ENCODE measurements around the gene BRINP2.

The BRINP2 gene

DNA sequence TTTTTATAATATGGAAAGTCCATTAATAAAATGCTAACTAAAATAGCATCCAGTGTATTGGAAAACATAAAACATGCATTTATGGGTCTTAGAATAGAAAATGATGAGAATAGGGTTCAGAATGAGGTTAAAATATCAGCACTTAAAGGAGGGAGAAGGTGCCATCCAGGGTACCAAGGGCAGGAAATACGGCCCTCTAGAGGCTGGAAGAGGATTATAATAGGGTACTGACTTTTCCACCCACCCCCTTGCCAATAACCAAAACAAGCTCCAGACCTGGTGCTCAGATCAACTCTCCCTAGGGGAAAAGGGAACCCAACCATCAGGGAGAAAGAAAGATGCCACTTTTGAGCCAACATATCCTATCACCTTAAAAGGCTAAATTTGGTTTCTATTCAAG lies 32.9 kb upstream of the BRINP2 start:
- H3K27me3 ChIP-seq (ENCODE audit: control insufficient read depth, insufficient read depth, low read length) = no peaks in the 10 kb centered on the region
- H3K4me3 ChIP-seq (ENCODE audit: low read depth, low read length) = no peak overlapping the region
- H3K9me3 ChIP-seq (ENCODE audit: control insufficient read depth, insufficient read depth, low read length) = no peaks in the 10 kb centered on the region
- H3K36me3 ChIP-seq (ENCODE audit: control insufficient read depth, insufficient read depth, low read length) = no peaks in the 10 kb centered on the region
- no peak overlapping the region for H3K9ac ChIP-seq (ENCODE audit: low read depth, low read length)
- no peak overlapping the region for H3K27ac ChIP-seq (ENCODE audit: low read depth, low read length)
- H3K4me1 ChIP-seq (ENCODE audit: control insufficient read depth, insufficient read depth, low read length) = peaks cover under 1% of the 10 kb centered on the region; the same call in 1 of the 2 replicates

DNA sequence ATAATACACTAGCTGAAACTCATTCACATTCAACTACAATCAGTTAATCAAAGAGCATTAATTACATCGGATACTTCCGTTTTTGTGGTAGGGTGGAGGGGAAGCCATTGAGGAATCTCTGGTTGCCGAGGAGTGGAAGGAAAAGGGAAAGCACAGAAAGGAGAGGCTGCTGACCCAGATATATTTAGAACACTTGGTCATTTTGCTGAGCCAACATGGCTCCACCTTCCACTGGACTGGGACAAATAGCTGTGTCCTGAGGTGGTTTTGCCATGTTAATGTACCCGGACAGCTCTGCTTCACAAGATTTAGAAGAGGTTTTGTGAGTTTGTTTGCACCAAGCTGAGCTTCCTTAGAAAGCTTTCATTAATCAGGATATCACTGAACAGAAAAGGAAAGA lies 32.4 kb upstream of the BRINP2 start:
- Histone ChIP-seq H3K27me3 (ENCODE audit: control insufficient read depth, insufficient read depth, low read length) (no peaks in the 10 kb centered on the region), H3K27ac (ENCODE audit: low read depth, low read length) (no peak overlapping the region), H3K4me1 (ENCODE audit: control insufficient read depth, insufficient read depth, low read length) (peaks cover 6% of the 10 kb centered on the region; the same call in 1 of the 2 replicates), H3K9ac (ENCODE audit: low read depth, low read length) (no peak overlapping the region), H3K36me3 (ENCODE audit: control insufficient read depth, insufficient read depth, low read length) (no peaks in the 10 kb centered on the region), H3K4me3 (ENCODE audit: low read depth, low read length) (no peak overlapping the region), H3K9me3 (ENCODE audit: control insufficient read depth, insufficient read depth, low read length) (no peaks in the 10 kb centered on the region)

DNA sequence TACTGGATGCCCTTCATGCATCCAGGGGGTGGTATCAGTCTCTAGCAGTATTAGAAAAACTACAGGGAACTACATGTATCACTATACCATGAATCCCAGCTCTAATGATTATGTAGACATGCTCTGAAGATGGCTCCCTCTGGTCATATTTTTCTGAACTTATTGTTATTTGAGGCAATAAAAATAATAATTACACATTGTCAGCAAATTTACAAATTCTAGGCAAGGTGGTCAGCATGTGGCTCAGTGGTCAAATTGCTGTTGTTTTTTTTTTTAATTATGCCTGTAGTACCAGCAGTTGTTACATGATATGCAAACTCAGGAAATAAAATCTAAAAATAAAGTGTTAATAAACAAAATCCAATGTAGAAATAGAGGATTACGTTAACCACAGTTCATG lies 28.7 kb upstream of the BRINP2 start:
- Histone ChIP-seq H3K36me3 (ENCODE audit: control insufficient read depth, insufficient read depth, low read length) (no peaks in the 10 kb centered on the region), H3K27me3 (ENCODE audit: control insufficient read depth, insufficient read depth, low read length) (no peaks in the 10 kb centered on the region), H3K9me3 (ENCODE audit: control insufficient read depth, insufficient read depth, low read length) (no peaks in the 10 kb centered on the region), H3K9ac (ENCODE audit: low read depth, low read length) (no peak overlapping the region), H3K4me1 (ENCODE audit: control insufficient read depth, insufficient read depth, low read length) (peaks cover 6% of the 10 kb centered on the region; the same call in 1 of the 2 replicates), H3K4me3 (ENCODE audit: low read depth, low read length) (no peak overlapping the region), H3K27ac (ENCODE audit: low read depth, low read length) (no peak overlapping the region)

DNA sequence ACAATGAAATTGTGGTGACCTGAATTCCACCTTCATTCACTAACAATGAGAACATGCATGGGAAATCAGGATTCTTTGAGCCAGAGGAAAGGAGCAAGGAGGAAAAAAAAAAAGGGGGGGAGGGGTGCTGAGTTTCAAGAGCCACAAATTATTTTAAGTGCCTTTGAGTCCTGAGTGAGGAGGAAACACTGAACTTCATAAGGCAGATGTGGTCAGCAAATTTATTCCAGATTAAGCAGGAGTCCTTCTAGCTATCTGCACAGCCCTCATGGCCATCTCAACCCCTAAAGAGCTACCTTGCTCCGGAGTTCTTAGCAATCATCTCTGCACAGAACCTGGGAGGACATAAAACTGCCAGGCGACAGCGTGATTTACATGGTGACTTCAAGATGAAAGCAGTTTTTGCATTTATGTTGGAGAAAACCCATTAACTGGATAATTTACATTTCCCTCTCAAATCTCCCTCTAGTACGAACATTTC lies 27.9 kb upstream of the BRINP2 start:
- Histone ChIP-seq H3K9ac (ENCODE audit: low read depth, low read length) (no peak overlapping the region), H3K9me3 (ENCODE audit: control insufficient read depth, insufficient read depth, low read length) (no peaks in the 10 kb centered on the region), H3K27ac (ENCODE audit: low read depth, low read length) (no peak overlapping the region), H3K4me1 (ENCODE audit: control insufficient read depth, insufficient read depth, low read length) (peaks cover 6% of the 10 kb centered on the region; the same call in 1 of the 2 replicates), H3K4me3 (ENCODE audit: low read depth, low read length) (no peak overlapping the region), H3K27me3 (ENCODE audit: control insufficient read depth, insufficient read depth, low read length) (no peaks in the 10 kb centered on the region), H3K36me3 (ENCODE audit: control insufficient read depth, insufficient read depth, low read length) (no peaks in the 10 kb centered on the region)

DNA sequence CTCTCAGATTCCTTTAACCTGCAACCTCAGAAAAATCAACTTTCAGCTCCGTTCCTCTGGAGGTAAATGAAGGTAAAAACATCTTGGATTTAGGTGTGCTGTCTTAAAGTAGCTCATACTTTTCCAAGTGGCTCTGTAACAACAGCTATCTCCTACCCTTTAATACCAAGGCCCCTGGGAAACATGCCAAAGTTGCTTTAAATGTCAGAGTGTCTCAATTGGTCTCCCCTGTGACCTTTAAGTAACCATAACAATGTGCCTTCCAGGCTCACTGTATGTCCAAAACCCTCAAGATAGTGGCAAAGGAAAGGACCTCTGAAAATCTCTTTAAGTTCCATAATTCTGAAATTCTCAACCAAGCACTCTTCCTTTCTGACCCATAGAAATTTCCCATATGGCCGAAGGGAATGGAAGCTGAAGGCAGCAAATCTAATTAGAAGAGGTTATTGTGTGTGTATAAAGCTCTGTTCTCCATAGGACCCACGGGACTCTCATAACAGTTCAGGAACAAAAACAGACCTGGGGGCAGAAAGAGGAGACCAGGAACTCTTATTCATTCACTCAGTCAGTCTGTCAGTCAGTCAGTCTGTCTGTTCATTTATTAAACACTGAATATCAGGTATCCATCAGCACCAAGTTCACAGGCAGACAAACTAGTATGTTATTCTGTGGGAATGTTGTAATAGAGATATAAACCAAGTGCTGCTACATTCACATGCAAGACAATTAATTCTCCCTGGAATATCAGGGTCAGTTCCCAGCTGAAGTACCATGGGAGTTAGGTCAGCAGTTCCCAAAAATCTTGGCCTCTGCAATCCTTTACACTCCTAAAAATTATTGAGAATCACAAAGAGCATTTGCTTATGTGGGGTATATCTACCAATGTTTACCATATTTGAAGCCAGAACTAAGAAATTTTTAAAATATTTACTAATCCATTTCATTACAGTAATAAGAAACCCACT lies 25.4 kb upstream of the BRINP2 start:
- Histone ChIP-seq H3K27ac (ENCODE audit: low read depth, low read length) (no peak overlapping the region), H3K9me3 (ENCODE audit: control insufficient read depth, insufficient read depth, low read length) (no peaks in the 10 kb centered on the region), H3K4me3 (ENCODE audit: low read depth, low read length) (no peak overlapping the region)

DNA sequence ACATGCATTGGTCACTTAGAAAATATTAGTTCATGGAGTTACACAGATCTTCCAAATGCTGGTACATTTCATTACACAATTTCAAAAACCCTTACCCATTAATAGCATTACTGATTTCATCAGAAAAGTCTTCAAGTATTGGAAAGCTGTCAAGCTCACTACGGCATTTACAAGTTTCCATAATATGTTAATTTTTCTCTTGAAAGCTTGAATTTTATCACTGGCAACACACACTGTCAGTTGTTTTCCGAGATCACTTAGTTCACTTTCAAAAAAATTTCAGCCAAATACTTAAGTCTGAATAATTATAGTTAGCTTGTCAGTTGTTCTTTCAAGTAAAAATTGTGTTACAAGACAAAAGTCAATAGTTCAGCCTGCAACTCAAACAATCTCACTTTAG lies 24.3 kb upstream of the BRINP2 start:
- Histone ChIP-seq H3K9ac (ENCODE audit: low read depth, low read length) (no peak overlapping the region), H3K27me3 (ENCODE audit: control insufficient read depth, insufficient read depth, low read length) (no peaks in the 10 kb centered on the region), H3K9me3 (ENCODE audit: control insufficient read depth, insufficient read depth, low read length) (no peaks in the 10 kb centered on the region), H3K36me3 (ENCODE audit: control insufficient read depth, insufficient read depth, low read length) (no peaks in the 10 kb centered on the region), H3K4me1 (ENCODE audit: control insufficient read depth, insufficient read depth, low read length) (peaks cover 6% of the 10 kb centered on the region; the same call in 1 of the 2 replicates), H3K27ac (ENCODE audit: low read depth, low read length) (no peak overlapping the region), H3K4me3 (ENCODE audit: low read depth, low read length) (no peak overlapping the region)

More for the DNA sequence above, 25.4 kb upstream of the BRINP2 start:
- Histone ChIP-seq H3K9ac (ENCODE audit: low read depth, low read length) (no peak overlapping the region), H3K27me3 (ENCODE audit: control insufficient read depth, insufficient read depth, low read length) (no peaks in the 10 kb centered on the region), H3K36me3 (ENCODE audit: control insufficient read depth, insufficient read depth, low read length) (no peaks in the 10 kb centered on the region), H3K4me1 (ENCODE audit: control insufficient read depth, insufficient read depth, low read length) (peaks cover 6% of the 10 kb centered on the region; the same call in 1 of the 2 replicates)

DNA sequence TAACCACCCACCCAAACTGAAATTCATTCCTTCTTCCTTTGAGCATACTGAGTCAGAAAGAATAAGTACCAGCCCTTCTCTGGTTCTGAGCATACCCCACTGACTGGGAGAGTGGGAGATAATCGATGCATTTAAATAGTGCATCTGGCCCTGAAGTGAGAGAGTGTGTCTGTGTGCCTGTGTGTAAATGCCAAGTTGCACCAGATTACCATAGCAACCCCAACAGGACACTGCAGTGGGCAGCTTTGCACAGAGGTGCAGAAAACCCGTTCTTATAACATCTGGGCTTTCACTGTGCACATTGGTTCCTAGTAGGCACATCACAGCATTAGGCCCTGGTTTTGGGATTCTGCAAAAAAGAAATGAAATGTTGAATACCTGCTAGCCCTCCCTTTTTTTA lies 8.5 kb upstream of the BRINP2 start:
- no peaks in the 10 kb centered on the region for H3K4me1 ChIP-seq (ENCODE audit: control insufficient read depth, insufficient read depth, low read length)
- peaks cover 61% of the 10 kb centered on the region for H3K27me3 ChIP-seq (ENCODE audit: control insufficient read depth, insufficient read depth, low read length)
- H3K9ac ChIP-seq (ENCODE audit: low read depth, low read length) = no peak overlapping the region
- no peaks in the 10 kb centered on the region for H3K9me3 ChIP-seq (ENCODE audit: control insufficient read depth, insufficient read depth, low read length)
- H3K36me3 ChIP-seq (ENCODE audit: control insufficient read depth, insufficient read depth, low read length) = no peaks in the 10 kb centered on the region
- H3K27ac ChIP-seq (ENCODE audit: low read depth, low read length) = no peak overlapping the region
- no peak overlapping the region for H3K4me3 ChIP-seq (ENCODE audit: low read depth, low read length)

DNA sequence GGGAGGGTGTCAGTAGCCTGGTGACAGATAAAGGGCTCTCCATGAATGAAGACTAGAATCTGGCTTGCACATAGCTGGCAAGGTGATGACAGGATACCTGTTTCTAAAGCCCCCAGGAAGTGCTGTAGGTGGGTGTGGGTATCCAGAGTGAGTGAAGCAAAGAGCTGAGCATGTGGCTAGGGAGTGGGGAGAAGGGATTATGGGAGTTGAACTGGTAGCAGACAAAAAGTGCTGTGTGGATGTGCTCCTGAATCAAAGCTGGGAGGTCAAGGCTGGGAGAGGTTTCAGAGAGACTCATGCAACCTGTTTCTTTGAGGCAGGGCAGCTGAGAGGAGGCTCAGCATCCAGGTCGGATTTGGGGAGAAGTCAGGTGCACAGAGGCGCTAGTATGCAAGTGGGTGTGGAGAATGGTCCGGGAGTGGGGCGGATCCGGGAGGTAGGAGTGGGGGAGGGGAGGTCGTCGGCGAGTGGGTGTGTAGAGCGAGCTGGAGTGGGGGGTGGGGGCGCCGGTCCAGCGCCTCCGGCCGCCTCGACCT lies 6.8 kb upstream of the BRINP2 start:
- Histone ChIP-seq H3K4me1 (ENCODE audit: control insufficient read depth, insufficient read depth, low read length) (no peaks in the 10 kb centered on the region), H3K36me3 (ENCODE audit: control insufficient read depth, insufficient read depth, low read length) (no peaks in the 10 kb centered on the region), H3K4me3 (ENCODE audit: low read depth, low read length) (peak overlapping the region; percentile 81), H3K9me3 (ENCODE audit: control insufficient read depth, insufficient read depth, low read length) (no peaks in the 10 kb centered on the region), H3K27me3 (ENCODE audit: control insufficient read depth, insufficient read depth, low read length) (peaks cover 78% of the 10 kb centered on the region), H3K9ac (ENCODE audit: low read depth, low read length) (no peak overlapping the region; the same call in 1 of the 2 replicates), H3K27ac (ENCODE audit: low read depth, low read length) (no peak overlapping the region)

DNA sequence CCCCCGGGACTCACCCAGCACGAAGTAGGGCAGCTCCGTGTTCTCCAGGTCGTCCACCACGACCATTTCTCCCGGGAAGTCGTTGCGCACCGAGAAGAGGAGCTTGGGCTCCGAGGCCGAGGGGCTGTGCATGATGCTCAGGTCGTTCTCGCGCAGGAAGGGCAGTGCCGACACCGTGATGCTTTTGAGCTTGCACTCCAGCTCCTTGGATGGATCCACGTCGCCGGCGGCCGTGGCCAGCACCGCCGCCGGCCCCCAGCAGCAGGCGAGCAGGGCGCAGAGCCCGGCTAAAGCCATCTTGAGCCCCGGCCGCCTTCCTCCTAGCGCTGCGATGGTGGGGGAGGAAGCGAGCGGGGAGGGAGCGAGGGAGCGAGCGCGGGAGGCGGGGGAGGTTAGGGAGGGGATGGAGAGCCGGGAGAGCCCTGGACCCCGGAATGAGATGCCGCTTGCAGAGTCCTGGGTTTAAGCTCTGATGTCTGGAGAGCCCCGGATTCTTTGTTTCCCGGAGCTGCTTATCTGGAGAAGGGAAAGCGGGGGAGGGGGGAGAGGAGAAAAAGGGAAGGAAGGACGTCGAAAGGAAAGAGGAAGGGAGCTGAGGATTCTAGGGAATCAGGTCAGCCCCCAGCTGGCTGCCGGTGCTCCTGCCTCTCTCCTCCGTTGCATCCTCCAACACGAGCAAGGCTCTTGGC lies 6.2 kb upstream of the BRINP2 start, which contains the start of gene ASTN1:
Gene ASTN1, minus strand, starts transcription at position 333 of the 689 bp plus-strand sequence. Its CDS starts 36 bp downstream, at position 297.
- H3K9ac ChIP-seq (ENCODE audit: low read depth, low read length) = no peak within 1 kb of the TSS; the same call in 1 of the 2 replicates
- H3K27ac ChIP-seq (ENCODE audit: low read depth, low read length) = no peak within 1 kb of the TSS
- peak within 1 kb of the TSS; percentile 81 for H3K4me3 ChIP-seq (ENCODE audit: low read depth, low read length)
- H3K36me3 ChIP-seq (ENCODE audit: control insufficient read depth, insufficient read depth, low read length) = no peaks in the 10 kb centered on the region
- peaks cover 84% of the 10 kb centered on the region for H3K27me3 ChIP-seq (ENCODE audit: control insufficient read depth, insufficient read depth, low read length)
- no peaks in the 10 kb centered on the region for H3K4me1 ChIP-seq (ENCODE audit: control insufficient read depth, insufficient read depth, low read length)
- no peaks in the 10 kb centered on the region for H3K9me3 ChIP-seq (ENCODE audit: control insufficient read depth, insufficient read depth, low read length)

DNA sequence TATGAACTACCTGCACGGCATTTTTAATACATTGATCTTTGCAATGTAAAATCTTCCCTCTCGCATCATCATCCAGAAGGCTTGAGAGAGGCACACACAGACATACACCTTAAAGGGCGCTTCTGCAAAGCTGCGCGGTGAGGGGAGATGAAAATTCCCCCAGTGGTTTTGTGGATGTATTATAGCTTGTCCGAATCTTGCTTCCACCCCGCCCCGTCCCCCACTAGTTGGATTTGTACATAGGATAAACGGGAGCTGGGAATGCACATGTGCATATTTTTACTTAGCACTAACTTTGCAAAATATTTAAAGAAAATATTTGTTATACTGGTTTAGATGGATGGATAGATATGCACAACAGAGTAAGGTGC lies 5.7 kb upstream of the BRINP2 start:
- no peaks in the 10 kb centered on the region for H3K9me3 ChIP-seq (ENCODE audit: control insufficient read depth, insufficient read depth, low read length)
- H3K36me3 ChIP-seq (ENCODE audit: control insufficient read depth, insufficient read depth, low read length) = no peaks in the 10 kb centered on the region
- H3K4me1 ChIP-seq (ENCODE audit: control insufficient read depth, insufficient read depth, low read length) = peaks cover 2% of the 10 kb centered on the region; the same call in 1 of the 2 replicates
- peaks cover 89% of the 10 kb centered on the region for H3K27me3 ChIP-seq (ENCODE audit: control insufficient read depth, insufficient read depth, low read length)
- no peak overlapping the region for H3K27ac ChIP-seq (ENCODE audit: low read depth, low read length)
- no peak overlapping the region for H3K9ac ChIP-seq (ENCODE audit: low read depth, low read length)
- H3K4me3 ChIP-seq (ENCODE audit: low read depth, low read length) = peak overlapping the region; percentile 81

All from HUES48 (cell line).